ENCODE data around the gene FKTN.

- TF ChIP-seq CTCF (IDR thresholded peaks at IDR 0.05) (no peak), POLR2A (IDR thresholded peaks at IDR 0.05) (no peak)
These were observed 78.4 kb downstream of the FKTN start for GRCh38 chr9:105636331-105636730.

Data from body of pancreas (tissue), 4 donors.